ENCODE measurements around the gene MTCL1. TPM values are rescaled to one million over a fixed set of nuclear protein-coding genes. Genes with fewer than 3 reads are reported as not detected.

MTCL1 gene
- total RNA-seq, 1 experiment from 2014 or later = 11.2 TPM

GRCh38 chr18:8778386-8778785 lies 73.0 kb downstream of the MTCL1 start:
- Histone ChIP-seq H3K9me3 (ENCODE audit: low read depth, low read length, poor library complexity, severe bottlenecking) (no peaks in the 10 kb centered on the region), H3K27me3 (replicated peaks; ENCODE audit: insufficient read depth, low read depth, low read length, poor library complexity) (no peaks in the 10 kb centered on the region), H3K4me3 (ENCODE audit: low read depth, low read length, poor library complexity, severe bottlenecking) (no peak overlapping the region), H3K4me1 (ENCODE audit: insufficient read depth, low read length, poor library complexity, severe bottlenecking) (no peaks in the 10 kb centered on the region), H3K27ac (ENCODE audit: low read depth, low read length, poor library complexity, severe bottlenecking) (no peak overlapping the region), H3K36me3 (ENCODE audit: insufficient read depth, low read length, poor library complexity, severe bottlenecking) (no peaks in the 10 kb centered on the region)
- CTCF ChIA-PET = no interaction called here
- TF ChIP-seq EZH2 (IDR thresholded peaks at IDR 0.05; ENCODE audit: borderline replicate concordance, low read depth, low read length, poor library complexity, severe bottlenecking) (no peak), CTCF (conservative IDR thresholded peaks at IDR 0.05; ENCODE audit: low read depth, low read length) (no peak)
- DNase-seq (ENCODE audit: low spot score) = no peak
- intact Hi-C loops (cut with micrococcal nuclease; ENCODE audit: unreplicated experiment) = no loop called here
- POLR2A ChIA-PET (ENCODE audit: low non-redundant PET) = no interaction called here
- no TSS peak for BruUV-seq (replicated peaks)

- no peak overlapping the region for H3K27ac ChIP-seq (ENCODE audit: low read depth, low read length, poor library complexity, severe bottlenecking)
- no peaks in the 10 kb centered on the region for H3K27me3 ChIP-seq (replicated peaks; ENCODE audit: insufficient read depth, low read depth, low read length, poor library complexity)
- no peaks in the 10 kb centered on the region for H3K36me3 ChIP-seq (ENCODE audit: insufficient read depth, low read length, poor library complexity, severe bottlenecking)
- BruUV-seq (replicated peaks) = no TSS peak
- H3K9me3 ChIP-seq (ENCODE audit: low read depth, low read length, poor library complexity, severe bottlenecking) = no peaks in the 10 kb centered on the region
- intact Hi-C loops (cut with micrococcal nuclease; ENCODE audit: unreplicated experiment) = no loop called here
- no peak overlapping the region for H3K4me3 ChIP-seq (ENCODE audit: low read depth, low read length, poor library complexity, severe bottlenecking)
- no peaks in the 10 kb centered on the region for H3K4me1 ChIP-seq (ENCODE audit: insufficient read depth, low read length, poor library complexity, severe bottlenecking)
- TF ChIP-seq CTCF (conservative IDR thresholded peaks at IDR 0.05; ENCODE audit: low read depth, low read length) = no peak
- no peak for TF ChIP-seq EZH2 (IDR thresholded peaks at IDR 0.05; ENCODE audit: borderline replicate concordance, low read depth, low read length, poor library complexity, severe bottlenecking)
- ChIA-PET POLR2A (ENCODE audit: low non-redundant PET) (no interaction called here), CTCF (no interaction called here)
- no peak for DNase-seq (ENCODE audit: low spot score)
Measured at GRCh38 chr18:8778824-8779223, 73.5 kb downstream of the MTCL1 start.

DNA sequence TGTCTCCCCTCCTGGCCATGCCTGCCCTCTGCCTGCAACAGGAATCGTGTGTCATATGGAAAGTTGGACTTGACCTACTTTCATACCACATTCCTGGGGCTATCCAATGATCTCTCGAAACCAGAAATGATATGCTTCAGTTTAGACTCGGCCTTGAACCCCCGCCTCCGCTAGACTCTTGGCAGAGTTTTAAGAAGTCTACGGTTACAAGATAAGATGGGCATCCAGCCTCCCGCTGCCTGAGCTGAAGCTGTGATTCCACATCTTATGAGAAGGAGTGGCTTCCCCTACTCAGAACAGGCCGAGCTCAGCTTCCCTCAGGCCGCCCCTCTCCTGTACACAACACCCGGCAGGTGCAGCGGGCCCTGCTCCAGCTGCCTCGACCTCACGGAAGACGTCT lies 73.9 kb downstream of the MTCL1 start:
- Histone ChIP-seq H3K9me3 (ENCODE audit: low read depth, low read length, poor library complexity, severe bottlenecking) (no peaks in the 10 kb centered on the region), H3K4me3 (ENCODE audit: low read depth, low read length, poor library complexity, severe bottlenecking) (no peak overlapping the region), H3K4me1 (ENCODE audit: insufficient read depth, low read length, poor library complexity, severe bottlenecking) (no peaks in the 10 kb centered on the region), H3K36me3 (ENCODE audit: insufficient read depth, low read length, poor library complexity, severe bottlenecking) (no peaks in the 10 kb centered on the region), H3K27me3 (replicated peaks; ENCODE audit: insufficient read depth, low read depth, low read length, poor library complexity) (no peaks in the 10 kb centered on the region), H3K27ac (ENCODE audit: low read depth, low read length, poor library complexity, severe bottlenecking) (no peak overlapping the region)
- BruUV-seq (replicated peaks) = no TSS peak
- ChIA-PET POLR2A (ENCODE audit: low non-redundant PET) (no interaction called here), CTCF (no interaction called here)
- DNase-seq (ENCODE audit: low spot score) = no peak
- intact Hi-C loops (cut with micrococcal nuclease; ENCODE audit: unreplicated experiment) = no loop called here
- TF ChIP-seq CTCF (conservative IDR thresholded peaks at IDR 0.05; ENCODE audit: low read depth, low read length) = no peak
- TF ChIP-seq EZH2 (IDR thresholded peaks at IDR 0.05; ENCODE audit: borderline replicate concordance, low read depth, low read length, poor library complexity, severe bottlenecking) = no peak

Measured in A673 (cell line).